ENCODE results near the gene RIMKLA. TPM values are rescaled to one million over a fixed set of nuclear protein-coding genes. Genes with fewer than 3 reads are reported as not detected.

The RIMKLA gene
- total RNA-seq, 1 donor from 2014 or later: 2.3 TPM

GRCh38 chr1:42430286-42431135 lies 49.9 kb downstream of the RIMKLA start:
- no peak for DNase-seq (ENCODE audit: extremely low spot score, unreplicated experiment)
- Mint-ChIP-seq H3K4me3 (no peak overlapping the region), H3K36me3 (no peaks in the 10 kb centered on the region), H3K27me3 (no peaks in the 10 kb centered on the region), H3K27ac (no peak overlapping the region), H3K9me3 (no peaks in the 10 kb centered on the region), H3K4me1 (ENCODE audit: unreplicated experiment) (peaks cover 9% of the 10 kb centered on the region)
- TF ChIP-seq CTCF (conservative IDR thresholded peaks at IDR 0.05): no peak

GRCh38 chr1:42431514-42431913 lies 50.9 kb downstream of the RIMKLA start:
- TF ChIP-seq CTCF (conservative IDR thresholded peaks at IDR 0.05): no peak
- no peaks in the 10 kb centered on the region for H3K9me3 Mint-ChIP-seq
- DNase-seq (ENCODE audit: extremely low spot score, unreplicated experiment): no peak
- H3K27me3 Mint-ChIP-seq: no peaks in the 10 kb centered on the region
- H3K4me3 Mint-ChIP-seq: no peak overlapping the region
- no peak overlapping the region for H3K27ac Mint-ChIP-seq
- peaks cover 9% of the 10 kb centered on the region for H3K4me1 Mint-ChIP-seq (ENCODE audit: unreplicated experiment)
- no peaks in the 10 kb centered on the region for H3K36me3 Mint-ChIP-seq

- no peak for DNase-seq (ENCODE audit: extremely low spot score, unreplicated experiment)
- Mint-ChIP-seq H3K9me3 (no peaks in the 10 kb centered on the region), H3K27ac (no peak overlapping the region), H3K36me3 (no peaks in the 10 kb centered on the region), H3K4me3 (no peak overlapping the region), H3K27me3 (no peaks in the 10 kb centered on the region), H3K4me1 (ENCODE audit: unreplicated experiment) (peaks cover 9% of the 10 kb centered on the region)
- TF ChIP-seq CTCF (conservative IDR thresholded peaks at IDR 0.05): no peak
Observed at GRCh38 chr1:42432714-42433113, 52.1 kb downstream of the RIMKLA start.

GRCh38 chr1:42433369-42433768 lies 52.8 kb downstream of the RIMKLA start:
- H3K4me1 Mint-ChIP-seq (ENCODE audit: unreplicated experiment): peaks cover 9% of the 10 kb centered on the region
- no peaks in the 10 kb centered on the region for H3K36me3 Mint-ChIP-seq
- H3K4me3 Mint-ChIP-seq: no peak overlapping the region
- H3K9me3 Mint-ChIP-seq: no peaks in the 10 kb centered on the region
- no peaks in the 10 kb centered on the region for H3K27me3 Mint-ChIP-seq
- no peak for TF ChIP-seq CTCF (conservative IDR thresholded peaks at IDR 0.05)
- no peak for DNase-seq (ENCODE audit: extremely low spot score, unreplicated experiment)
- no peak overlapping the region for H3K27ac Mint-ChIP-seq

- H3K9me3 Mint-ChIP-seq: no peaks in the 10 kb centered on the region
- peaks cover 9% of the 10 kb centered on the region for H3K4me1 Mint-ChIP-seq (ENCODE audit: unreplicated experiment)
- TF ChIP-seq CTCF (conservative IDR thresholded peaks at IDR 0.05): no peak
- no peaks in the 10 kb centered on the region for H3K27me3 Mint-ChIP-seq
- H3K36me3 Mint-ChIP-seq: no peaks in the 10 kb centered on the region
- no peak overlapping the region for H3K27ac Mint-ChIP-seq
- H3K4me3 Mint-ChIP-seq: no peak overlapping the region
- no peak for DNase-seq (ENCODE audit: extremely low spot score, unreplicated experiment)
Observed at GRCh38 chr1:42434340-42434739, 53.7 kb downstream of the RIMKLA start.
